Upper lobe of right lung (tissue), 1 donor: Measurements from ENCODE around the gene FRK. TPM values are rescaled to one million over a fixed set of nuclear protein-coding genes. Genes with fewer than 3 reads are reported as not detected.

Experiments used
- ATAC-seq: fragments of 200-7000 bp; cut with Tn5 transposase; one replicate; pipeline ENCODE4 v1.9.1; 2020; ENCODE audit warnings: mild to moderate bottlenecking, moderate library complexity
- DNase-seq: peaks from one replicate; pipeline ENCODE4 v3.0.0-alpha.2; 2020
- H3K27ac ChIP-seq: fragments of 200-600 bp; one replicate; pipeline ENCODE4 v1.8.0; 2022
- H3K27me3 ChIP-seq: fragments of 200-600 bp; one replicate; pipeline ENCODE4 v1.8.0; 2022; ENCODE audit warnings: mild to moderate bottlenecking
- H3K36me3 ChIP-seq: fragments of 200-600 bp; one replicate; pipeline ENCODE4 v1.8.0; 2022
- H3K4me1 ChIP-seq: fragments of 200-600 bp; one replicate; pipeline ENCODE4 v1.8.0; 2022
- H3K4me3 ChIP-seq: fragments of 200-600 bp; one replicate; pipeline ENCODE4 v1.8.0; 2022; ENCODE audit warnings: mild to moderate bottlenecking
- H3K9me3 ChIP-seq: fragments of 200-600 bp; one replicate; pipeline ENCODE4 v1.8.0; 2022
- intact Hi-C: fragments of 100-400 bp; cut with DNase I; formaldehyde crosslinking; loops from one replicate; pipeline ENCODE4 v1.11.0; 2022
- total RNA-seq: library from RNA; stranded (reverse); fragmentation: NEBNext Ultra II Directional; extraction: Animal tissue kit (Norgen Biotek cat#: 25700); gene quantifications from one replicate; pipeline ENCODE4 v1.2.1, GENCODE V29; 2021
- TF ChIP-seq, protein P1 (sequence below): fragments of 200-600 bp; IDR thresholded peaks from one replicate; pipeline ENCODE4 v1.8.0; 2022; ENCODE audit warnings: antibody characterized with exemption
- donor health status: DM: no; HTN: yes; CAD: no; lungs with severe emphysema.

The FRK gene
- total RNA-seq, 1 donor from 2014 or later = 7.2 TPM

DNA sequence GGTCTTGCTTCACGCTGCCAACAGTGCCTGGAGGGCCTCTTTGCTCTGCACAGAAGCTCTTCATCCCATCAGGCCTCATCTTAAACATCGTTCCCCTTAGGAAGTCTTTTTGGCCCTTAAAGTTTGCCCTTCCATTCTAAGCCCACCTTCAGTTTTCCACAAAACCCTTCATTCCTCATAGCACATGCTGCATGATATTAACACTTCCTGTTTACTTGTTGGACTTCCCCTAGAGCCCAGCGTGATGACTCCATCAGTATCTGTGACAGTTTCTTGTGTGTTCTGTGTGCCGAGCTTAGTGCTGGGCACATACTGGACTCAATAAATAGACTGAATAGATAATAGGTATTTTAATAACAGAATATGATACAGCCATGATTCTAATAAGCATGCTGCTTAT is 42.2 kb upstream of the FRK start:
- intact Hi-C loops = no loop called here
- TF ChIP-seq, protein P1, sequence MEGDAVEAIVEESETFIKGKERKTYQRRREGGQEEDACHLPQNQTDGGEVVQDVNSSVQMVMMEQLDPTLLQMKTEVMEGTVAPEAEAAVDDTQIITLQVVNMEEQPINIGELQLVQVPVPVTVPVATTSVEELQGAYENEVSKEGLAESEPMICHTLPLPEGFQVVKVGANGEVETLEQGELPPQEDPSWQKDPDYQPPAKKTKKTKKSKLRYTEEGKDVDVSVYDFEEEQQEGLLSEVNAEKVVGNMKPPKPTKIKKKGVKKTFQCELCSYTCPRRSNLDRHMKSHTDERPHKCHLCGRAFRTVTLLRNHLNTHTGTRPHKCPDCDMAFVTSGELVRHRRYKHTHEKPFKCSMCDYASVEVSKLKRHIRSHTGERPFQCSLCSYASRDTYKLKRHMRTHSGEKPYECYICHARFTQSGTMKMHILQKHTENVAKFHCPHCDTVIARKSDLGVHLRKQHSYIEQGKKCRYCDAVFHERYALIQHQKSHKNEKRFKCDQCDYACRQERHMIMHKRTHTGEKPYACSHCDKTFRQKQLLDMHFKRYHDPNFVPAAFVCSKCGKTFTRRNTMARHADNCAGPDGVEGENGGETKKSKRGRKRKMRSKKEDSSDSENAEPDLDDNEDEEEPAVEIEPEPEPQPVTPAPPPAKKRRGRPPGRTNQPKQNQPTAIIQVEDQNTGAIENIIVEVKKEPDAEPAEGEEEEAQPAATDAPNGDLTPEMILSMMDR = no peak

DNA sequence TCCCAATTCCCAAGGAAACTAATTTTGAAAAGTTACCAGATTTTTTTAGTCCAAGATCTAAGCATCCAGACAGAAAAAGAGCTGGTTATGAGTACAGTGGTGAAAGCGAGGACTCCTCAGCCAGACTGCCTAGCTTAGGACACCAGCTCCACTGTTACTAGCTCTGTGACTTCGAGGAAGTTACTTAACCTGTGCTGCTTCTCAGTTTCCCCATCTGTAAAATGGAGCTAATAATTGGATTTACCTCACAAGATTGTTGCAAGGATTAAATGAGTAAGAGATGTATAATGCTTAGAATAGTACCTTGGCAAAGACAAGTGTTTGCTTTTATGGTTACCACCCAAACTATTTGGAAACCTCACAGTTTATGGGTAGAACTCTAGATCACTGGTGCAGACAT is 41.1 kb upstream of the FRK start:
- no peaks in the 10 kb centered on the region for H3K9me3 ChIP-seq
- H3K4me3 ChIP-seq = peak overlapping the region; percentile 78
- ATAC-seq (no peak), DNase-seq (no peak)
- H3K27ac ChIP-seq = peak overlapping the region; percentile 97
- intact Hi-C loops = no loop called here
- H3K4me1 ChIP-seq = peaks cover 29% of the 10 kb centered on the region
- TF ChIP-seq, protein P1 = no peak
- no peaks in the 10 kb centered on the region for H3K36me3 ChIP-seq
- no peaks in the 10 kb centered on the region for H3K27me3 ChIP-seq

More for the DNA sequence above, 42.2 kb upstream of the FRK start:
- Histone ChIP-seq H3K9me3 (no peaks in the 10 kb centered on the region), H3K36me3 (no peaks in the 10 kb centered on the region), H3K4me1 (peaks cover 33% of the 10 kb centered on the region), H3K27ac (no peak overlapping the region), H3K4me3 (no peak overlapping the region), H3K27me3 (no peaks in the 10 kb centered on the region)
- ATAC-seq = no peak
- DNase-seq = no peak

DNA sequence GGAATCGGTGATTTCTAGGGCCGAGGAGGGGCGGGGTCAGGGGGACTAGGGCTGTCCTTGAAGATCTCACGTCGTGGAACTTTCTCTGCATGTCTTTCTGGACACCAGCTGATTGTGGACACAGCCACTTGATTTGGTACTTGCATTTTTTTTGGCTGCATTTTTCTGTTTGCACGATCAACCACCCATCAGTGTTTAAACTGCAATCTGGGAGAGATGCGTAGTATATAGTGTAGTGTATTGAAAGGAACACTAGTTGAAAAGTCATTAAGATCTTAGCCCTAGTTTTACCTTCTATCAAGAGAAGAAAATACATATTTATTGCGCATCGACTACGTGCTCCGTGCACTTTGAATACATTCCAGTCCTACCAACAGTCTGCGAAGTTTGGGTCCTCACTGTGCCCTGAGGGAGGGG is 40.6 kb upstream of the FRK start:
- DNase-seq = no peak
- TF ChIP-seq, protein P1 = no peak
- no peaks in the 10 kb centered on the region for H3K9me3 ChIP-seq
- peak overlapping the region; percentile 78 for H3K4me3 ChIP-seq
- H3K4me1 ChIP-seq = peaks cover 27% of the 10 kb centered on the region
- H3K36me3 ChIP-seq = no peaks in the 10 kb centered on the region
- intact Hi-C loops = no loop called here
- peak overlapping the region; percentile 97 for H3K27ac ChIP-seq
- H3K27me3 ChIP-seq = no peaks in the 10 kb centered on the region
- no peak for ATAC-seq

DNA sequence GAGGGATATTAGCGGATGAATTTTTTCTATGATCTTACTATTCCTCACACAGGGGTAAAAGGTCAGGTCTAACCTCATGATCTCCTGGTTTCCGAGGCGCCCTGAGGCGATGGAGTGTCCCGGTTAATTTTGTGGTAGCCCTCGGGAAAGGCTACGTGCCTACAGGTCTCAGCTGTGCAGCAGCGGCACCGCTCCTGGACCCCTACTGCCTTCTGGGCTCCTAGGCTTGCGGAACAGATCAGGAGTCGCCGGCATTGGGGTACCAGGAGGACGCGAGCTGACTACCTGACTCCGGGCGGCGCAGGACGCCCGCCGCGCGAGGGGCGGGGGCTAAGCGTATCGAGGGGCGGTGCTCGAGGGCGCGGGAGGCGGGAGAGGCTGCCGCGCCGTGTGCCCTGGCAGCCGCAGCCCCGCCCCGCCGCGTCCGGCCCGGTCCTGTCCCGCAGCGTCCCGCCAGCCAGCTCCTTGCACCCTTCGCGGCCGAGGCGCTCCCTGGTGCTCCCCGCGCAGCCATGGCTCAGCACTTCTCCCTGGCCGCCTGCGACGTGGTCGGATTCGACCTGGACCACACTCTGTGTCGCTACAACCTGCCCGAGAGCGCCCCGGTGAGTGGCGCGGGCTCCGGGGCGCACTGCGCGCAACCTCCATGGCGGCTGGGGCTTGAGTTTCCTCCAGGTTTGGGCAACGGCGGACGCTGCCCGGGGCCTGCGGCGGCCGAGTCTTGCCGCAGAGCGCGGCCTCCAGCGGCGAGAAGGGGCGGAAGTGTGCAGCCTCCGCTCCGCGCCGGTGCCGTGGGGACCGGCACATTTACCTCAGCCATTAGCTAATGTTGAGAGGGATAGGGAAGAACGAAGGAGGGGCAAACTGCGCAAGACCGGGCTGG is 40.0 kb upstream of the FRK start, which contains the start of gene NT5DC1:
Gene NT5DC1 (plus strand): TSS at position 435 of the 883 bp plus-strand sequence. CDS start 78 bp downstream, at position 513.
- ATAC-seq = peak; percentile 98
- intact Hi-C loops = no loop called here
- peaks cover 27% of the 10 kb centered on the region for H3K4me1 ChIP-seq

DNA sequence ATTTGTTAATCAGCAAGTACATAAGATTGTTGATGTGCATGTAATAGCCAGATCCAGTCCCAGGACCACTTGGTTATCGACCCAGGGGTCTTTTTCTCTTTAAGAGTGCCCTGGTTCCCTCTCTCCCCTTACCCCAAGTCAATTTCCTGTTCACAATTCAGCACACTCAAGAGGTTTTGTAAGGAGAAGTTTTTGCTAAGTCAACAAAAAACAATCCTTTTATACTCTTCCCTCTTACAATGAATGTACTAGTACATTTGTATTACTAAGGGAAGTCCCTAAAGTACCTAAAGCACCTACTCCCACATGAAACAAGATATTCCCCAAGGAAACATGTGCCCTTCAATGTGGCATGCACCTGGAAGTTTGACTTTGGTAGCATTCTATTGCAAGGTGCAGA is 38.3 kb upstream of the FRK start:
- Histone ChIP-seq H3K36me3 (no peaks in the 10 kb centered on the region), H3K4me1 (peaks cover 18% of the 10 kb centered on the region), H3K27ac (no peak overlapping the region), H3K4me3 (no peak overlapping the region), H3K9me3 (no peaks in the 10 kb centered on the region), H3K27me3 (no peaks in the 10 kb centered on the region)
- DNase-seq (no peak), ATAC-seq (no peak)
- TF ChIP-seq, protein P1 = no peak
- intact Hi-C loops = loop anchor here (10.0 kb wide), 1 partner anchor 84 kb away; no protein-coding TSS in a partner anchor

More for the DNA sequence above, 40.0 kb upstream of the FRK start, which contains the start of gene NT5DC1:
- peak within 1 kb of the TSS; percentile 78 for H3K4me3 ChIP-seq
- H3K27ac ChIP-seq = peak within 1 kb of the TSS; percentile 97
- H3K9me3 ChIP-seq = no peaks in the 10 kb centered on the region
- DNase-seq = peak; percentile 95
- H3K27me3 ChIP-seq = no peaks in the 10 kb centered on the region
- no peaks in the 10 kb centered on the region for H3K36me3 ChIP-seq
- TF ChIP-seq, protein P1 = peak; percentile 35
